Measurements from ENCODE around the gene CAP2. TPM values are rescaled to one million over a fixed set of nuclear protein-coding genes. Genes with fewer than 3 reads are reported as not detected.

CAP2 gene
- total RNA-seq, 1 donor from 2014 or later: 55.3 TPM

GRCh38 chr6:17492350-17492749 lies 99.0 kb downstream of the CAP2 start:
- DNase-seq (ENCODE audit: low read depth) (no peak), FAIRE-seq (no peak)
- Histone ChIP-seq H3K4me1 (ENCODE audit: insufficient read depth, low read length) (peaks cover 22% of the 10 kb centered on the region), H3K27ac (ENCODE audit: low read depth, low read length) (no peak overlapping the region), H3K36me3 (ENCODE audit: insufficient read depth, low read length) (no peaks in the 10 kb centered on the region), H4K20me1 (ENCODE audit: insufficient read depth, low read length) (no peaks in the 10 kb centered on the region), H3K4me3 (ENCODE audit: insufficient read depth, low read depth, low read length) (no peak overlapping the region), H3K27me3 (ENCODE audit: insufficient read depth, low read length) (no peaks in the 10 kb centered on the region), H3K9me3 (ENCODE audit: insufficient read depth, low read depth, low read length) (no peaks in the 10 kb centered on the region), H2AFZ (ENCODE audit: low read depth, low read length) (no peak overlapping the region), H3K9ac (ENCODE audit: low read length) (no peak overlapping the region), H3K79me2 (ENCODE audit: insufficient read depth, low read length) (no peaks in the 10 kb centered on the region), H3K4me2 (ENCODE audit: low read length) (no peak overlapping the region)
- H3K9me3 Mint-ChIP-seq (ENCODE audit: unreplicated experiment): peaks cover 6% of the 10 kb centered on the region
- no peak for TF ChIP-seq CTCF (IDR thresholded peaks at IDR 0.05; ENCODE audit: insufficient read depth, low read depth, low read length)
- TF ChIP-seq EZH2 (IDR thresholded peaks at IDR 0.05; ENCODE audit: insufficient read depth, low read length): no peak
- H3K4me1 Mint-ChIP-seq (ENCODE audit: low read depth, unreplicated experiment): peaks cover 34% of the 10 kb centered on the region
- no peaks in the 10 kb centered on the region for H3K27me3 Mint-ChIP-seq (ENCODE audit: low read depth, unreplicated experiment)
- H3K36me3 Mint-ChIP-seq (ENCODE audit: low read depth, unreplicated experiment): peaks cover 24% of the 10 kb centered on the region
- no peak overlapping the region for H3K4me3 Mint-ChIP-seq (ENCODE audit: unreplicated experiment)
- H3K27ac Mint-ChIP-seq (ENCODE audit: unreplicated experiment): no peak overlapping the region

- Histone ChIP-seq H3K9me3 (ENCODE audit: insufficient read depth, low read depth, low read length) (no peaks in the 10 kb centered on the region), H3K27ac (ENCODE audit: low read depth, low read length) (peak overlapping the region; percentile 46), H3K9ac (ENCODE audit: low read length) (no peak overlapping the region), H3K4me2 (ENCODE audit: low read length) (peak overlapping the region; percentile 27), H2AFZ (ENCODE audit: low read depth, low read length) (no peak overlapping the region), H4K20me1 (ENCODE audit: insufficient read depth, low read length) (no peaks in the 10 kb centered on the region), H3K4me1 (ENCODE audit: insufficient read depth, low read length) (peaks cover 22% of the 10 kb centered on the region), H3K4me3 (ENCODE audit: insufficient read depth, low read depth, low read length) (no peak overlapping the region), H3K36me3 (ENCODE audit: insufficient read depth, low read length) (no peaks in the 10 kb centered on the region), H3K79me2 (ENCODE audit: insufficient read depth, low read length) (no peaks in the 10 kb centered on the region), H3K27me3 (ENCODE audit: insufficient read depth, low read length) (no peaks in the 10 kb centered on the region)
- Mint-ChIP-seq H3K36me3 (ENCODE audit: low read depth, unreplicated experiment) (peaks cover 22% of the 10 kb centered on the region), H3K4me3 (ENCODE audit: unreplicated experiment) (peak overlapping the region; percentile 67), H3K27me3 (ENCODE audit: low read depth, unreplicated experiment) (no peaks in the 10 kb centered on the region), H3K9me3 (ENCODE audit: unreplicated experiment) (peaks cover 4% of the 10 kb centered on the region), H3K4me1 (ENCODE audit: low read depth, unreplicated experiment) (peaks cover 34% of the 10 kb centered on the region), H3K27ac (ENCODE audit: unreplicated experiment) (peak overlapping the region; percentile 95)
- DNase-seq (ENCODE audit: low read depth): peak; percentile 89
- no peak for TF ChIP-seq CTCF (IDR thresholded peaks at IDR 0.05; ENCODE audit: insufficient read depth, low read depth, low read length)
- TF ChIP-seq EZH2 (IDR thresholded peaks at IDR 0.05; ENCODE audit: insufficient read depth, low read length): no peak
- no peak for FAIRE-seq
These were observed 99.9 kb downstream of the CAP2 start for GRCh38 chr6:17493286-17493685.

- Histone ChIP-seq H2AFZ (ENCODE audit: low read depth, low read length) (no peak overlapping the region), H3K4me1 (ENCODE audit: insufficient read depth, low read length) (peaks cover 22% of the 10 kb centered on the region), H3K27ac (ENCODE audit: low read depth, low read length) (peak overlapping the region; percentile 46), H3K4me2 (ENCODE audit: low read length) (peak overlapping the region; percentile 27), H3K4me3 (ENCODE audit: insufficient read depth, low read depth, low read length) (no peak overlapping the region), H3K36me3 (ENCODE audit: insufficient read depth, low read length) (no peaks in the 10 kb centered on the region), H3K9ac (ENCODE audit: low read length) (no peak overlapping the region), H3K79me2 (ENCODE audit: insufficient read depth, low read length) (no peaks in the 10 kb centered on the region), H4K20me1 (ENCODE audit: insufficient read depth, low read length) (no peaks in the 10 kb centered on the region), H3K27me3 (ENCODE audit: insufficient read depth, low read length) (no peaks in the 10 kb centered on the region), H3K9me3 (ENCODE audit: insufficient read depth, low read depth, low read length) (no peaks in the 10 kb centered on the region)
- FAIRE-seq: no peak
- Mint-ChIP-seq H3K36me3 (ENCODE audit: low read depth, unreplicated experiment) (peaks cover 17% of the 10 kb centered on the region), H3K4me3 (ENCODE audit: unreplicated experiment) (no peak overlapping the region), H3K27me3 (ENCODE audit: low read depth, unreplicated experiment) (no peaks in the 10 kb centered on the region), H3K27ac (ENCODE audit: unreplicated experiment) (peak overlapping the region; percentile 95), H3K9me3 (ENCODE audit: unreplicated experiment) (peaks cover 4% of the 10 kb centered on the region), H3K4me1 (ENCODE audit: low read depth, unreplicated experiment) (peaks cover 34% of the 10 kb centered on the region)
- TF ChIP-seq EZH2 (IDR thresholded peaks at IDR 0.05; ENCODE audit: insufficient read depth, low read length) (no peak), CTCF (IDR thresholded peaks at IDR 0.05; ENCODE audit: insufficient read depth, low read depth, low read length) (no peak)
- no peak for DNase-seq (ENCODE audit: low read depth)
These were observed 100.8 kb downstream of the CAP2 start for GRCh38 chr6:17494177-17494576.
